Uterus (tissue), 4 donors: Measurements from ENCODE around the gene HOMER3. TPM values are rescaled to one million over a fixed set of nuclear protein-coding genes. Genes with fewer than 3 reads are reported as not detected.

ENCODE experiments used
- DNase-seq, 2 donors: peaks; one replicate each; pipeline ENCODE4 v3.0.0-alpha.2; 2019 to 2020
- H3K27ac ChIP-seq, 2 donors: fragments of 200-600 bp; sonication (generic); 1 replicate in 1 of 2; 2 replicates in 1 of 2; pipeline ENCODE4 v1.5.1; 2016 to 2018
- H3K27me3 ChIP-seq, 2 donors: fragments of 200-600 bp; sonication (generic); one replicate each; pipeline ENCODE4 v1.5.1; 2018 to 2019; ENCODE audit warnings: control low read depth in 1 of 2
- H3K36me3 ChIP-seq, 2 donors: fragments of 200-600 bp; sonication (generic); one replicate each; pipeline ENCODE4 v1.5.1; 2019; ENCODE audit warnings: control low read depth in 1 of 2
- H3K4me1 ChIP-seq, 2 donors: fragments of 200-600 bp; sonication (generic); one replicate each; pipeline ENCODE4 v1.5.1; 2018 to 2019; ENCODE audit warnings: control low read depth in 1 of 2
- H3K4me3 ChIP-seq, 2 donors: fragments of 200-600 bp; sonication (generic); 1 replicate in 1 of 2; 2 replicates in 1 of 2; pipeline ENCODE4 v1.5.1; 2018 to 2019; ENCODE audit warnings: mild to moderate bottlenecking in 1 of 2
- H3K9me3 ChIP-seq, 2 donors: fragments of 200-600 bp; sonication (generic); one replicate each; pipeline ENCODE4 v1.5.1; 2019; ENCODE audit warnings: control low read depth in 1 of 2
- CTCF ChIP-seq, 4 experiments: fragments of 200-600 bp in 2 of 4; fragments of 450-650 bp in 2 of 4; sonication (generic) in 2 of 4; IDR thresholded peaks; one replicate each; pipeline ENCODE4 v1.5.1; 2016 to 2019; ENCODE audit warnings: antibody characterized with exemption in 4 of 4, mild to moderate bottlenecking in 2 of 4, moderate library complexity in 1 of 4
- POLR2A ChIP-seq, 2 donors: fragments of 450-650 bp; IDR thresholded peaks; one replicate each; pipeline ENCODE4 v1.6.1; 2016; ENCODE audit warnings: antibody characterized with exemption in 2 of 2, mild to moderate bottlenecking in 1 of 2, moderate library complexity in 1 of 2
- intact Hi-C: fragments of 100-400 bp; cut with DNase I; formaldehyde crosslinking; loops from one replicate; pipeline ENCODE4 v1.15.1; 2023; ENCODE audit warnings: low total_unique reads
- total RNA-seq, 4 donors: library from RNA; depleted of rRNA in 3 of 4; stranded (reverse); fragments of >200 nt in 3 of 4; gene quantifications; one replicate each; pipeline versions ENCODE4 v1.1.0 to v1.2.4, GENCODE V29; 2014 to 2023
- donor health status: DM: yes; HTN: yes; CAD: no.

HOMER3 gene
- total RNA-seq, 4 donors from 2014 or later: 4.4 to 24.8 (median 23.3) TPM

- Histone ChIP-seq H3K27ac (no peak overlapping the region), H3K27me3 (peaks cover 0 to 6% of the 10 kb centered on the region in 2 donors), H3K4me1 (peaks cover 0 to 23% of the 10 kb centered on the region in 2 donors), H3K9me3 (no peaks in the 10 kb centered on the region), H3K36me3 (no peaks in the 10 kb centered on the region), H3K4me3 (no peak overlapping the region)
- DNase-seq: no peak
- TF ChIP-seq POLR2A (IDR thresholded peaks at IDR 0.05) (no peak), CTCF (IDR thresholded peaks at IDR 0.05) (no peak)
- intact Hi-C loops: no loop called here
Measured at GRCh38 chr19:18898081-18898606, 42.9 kb downstream of the HOMER3 start.

GRCh38 chr19:18897094-18898029, 43.7 kb downstream of the HOMER3 start:
- DNase-seq: peak in 1 of 2 donors; percentile 13
- Histone ChIP-seq H3K36me3 (no peaks in the 10 kb centered on the region), H3K9me3 (no peaks in the 10 kb centered on the region), H3K4me1 (peaks cover 0 to 23% of the 10 kb centered on the region in 2 donors), H3K27ac (no peak overlapping the region), H3K4me3 (no peak overlapping the region), H3K27me3 (peaks cover 0 to 6% of the 10 kb centered on the region in 2 donors)
- no peak for TF ChIP-seq POLR2A (IDR thresholded peaks at IDR 0.05)
- TF ChIP-seq CTCF (IDR thresholded peaks at IDR 0.05): no peak
- intact Hi-C loops: no loop called here

- Histone ChIP-seq H3K4me3 (no peak overlapping the region), H3K36me3 (no peaks in the 10 kb centered on the region), H3K27ac (no peak overlapping the region), H3K9me3 (no peaks in the 10 kb centered on the region), H3K4me1 (peaks cover 0 to 23% of the 10 kb centered on the region in 2 donors), H3K27me3 (peaks cover 0 to 6% of the 10 kb centered on the region in 2 donors)
- intact Hi-C loops: no loop called here
- no peak for DNase-seq
- no peak for TF ChIP-seq POLR2A (IDR thresholded peaks at IDR 0.05)
- TF ChIP-seq CTCF (IDR thresholded peaks at IDR 0.05): no peak
Measured at GRCh38 chr19:18896421-18896841, 44.6 kb downstream of the HOMER3 start.

- no peaks in the 10 kb centered on the region for H3K36me3 ChIP-seq
- intact Hi-C loops: no loop called here
- TF ChIP-seq CTCF (IDR thresholded peaks at IDR 0.05): no peak
- no peak for TF ChIP-seq POLR2A (IDR thresholded peaks at IDR 0.05)
- H3K4me1 ChIP-seq: peaks cover 0 to 23% of the 10 kb centered on the region in 2 donors
- peaks cover 0 to 6% of the 10 kb centered on the region in 2 donors for H3K27me3 ChIP-seq
- H3K4me3 ChIP-seq: peak within 1 kb of the TSS in 1 of 2 donors; percentile 17
- no peak for DNase-seq
- no peaks in the 10 kb centered on the region for H3K9me3 ChIP-seq
- H3K27ac ChIP-seq: no peak within 1 kb of the TSS
Measured at GRCh38 chr19:18895824-18896341, 45.1 kb downstream of the HOMER3 start, which contains the start of gene CERS1. CERS1 (minus strand) TSS chr19:18896158; CDS start chr19:18896072, 86 bp downstream.
